NT2/D1 (cell line): ENCODE data around the gene GPR132.

Experiments
- SUZ12 ChIP-seq: IDR thresholded peaks from 2 replicates; pipeline ENCODE4 v1.6.1; 2011; ENCODE audit not compliant: insufficient read length, insufficient read depth; ENCODE audit errors: extremely low read depth
- YY1 ChIP-seq: IDR thresholded peaks from 2 replicates; pipeline ENCODE4 v1.6.1; 2011; ENCODE audit not compliant: insufficient read length, insufficient read depth
- ZNF274 ChIP-seq: IDR thresholded peaks from 2 replicates; pipeline ENCODE4 v1.6.1; 2011; ENCODE audit warnings: mild to moderate bottlenecking, low read depth, low read length

GRCh38 chr14:105060751-105061427, 4.3 kb downstream of the GPR132 start:
- no peak for TF ChIP-seq YY1
- no peak for TF ChIP-seq ZNF274
- TF ChIP-seq SUZ12: no peak
